ENCODE measurements around the gene LEKR1. TPM values are rescaled to one million over a fixed set of nuclear protein-coding genes. Genes with fewer than 3 reads are reported as not detected.

Gene LEKR1
- total RNA-seq, 2 donors from 2014 or later: 0.20 to 0.70 TPM

GRCh38 chr3:156973954-156974353, 147.8 kb downstream of the LEKR1 start:
- no peak for DNase-seq (ENCODE audit: low spot score)
- Histone ChIP-seq H3K4me1 (no peaks in the 10 kb centered on the region), H3K9me3 (no peaks in the 10 kb centered on the region), H3K27me3 (no peaks in the 10 kb centered on the region), H3K27ac (no peak overlapping the region), H3K4me3 (no peak overlapping the region), H3K36me3 (no peaks in the 10 kb centered on the region)
- TF ChIP-seq CTCF (IDR thresholded peaks at IDR 0.05): no peak

- H3K27ac ChIP-seq: no peak overlapping the region
- no peak for TF ChIP-seq CTCF (IDR thresholded peaks at IDR 0.05)
- no peaks in the 10 kb centered on the region for H3K9me3 ChIP-seq
- no peaks in the 10 kb centered on the region for H3K27me3 ChIP-seq
- no peaks in the 10 kb centered on the region for H3K36me3 ChIP-seq
- H3K4me3 ChIP-seq: no peak overlapping the region
- no peak for DNase-seq (ENCODE audit: low spot score)
- no peaks in the 10 kb centered on the region for H3K4me1 ChIP-seq
Measured at GRCh38 chr3:156974931-156975330, 148.8 kb downstream of the LEKR1 start.

- Histone ChIP-seq H3K27me3 (no peaks in the 10 kb centered on the region), H3K4me3 (no peak overlapping the region), H3K9me3 (no peaks in the 10 kb centered on the region), H3K36me3 (no peaks in the 10 kb centered on the region), H3K27ac (no peak overlapping the region), H3K4me1 (no peaks in the 10 kb centered on the region)
- TF ChIP-seq CTCF (IDR thresholded peaks at IDR 0.05): no peak
- DNase-seq (ENCODE audit: low spot score): no peak
Measured at GRCh38 chr3:156975721-156976120, 149.6 kb downstream of the LEKR1 start.

- no peaks in the 10 kb centered on the region for H3K4me1 ChIP-seq
- no peak overlapping the region for H3K4me3 ChIP-seq
- no peak for TF ChIP-seq CTCF (IDR thresholded peaks at IDR 0.05)
- DNase-seq (ENCODE audit: low spot score): no peak
- no peaks in the 10 kb centered on the region for H3K36me3 ChIP-seq
- H3K27ac ChIP-seq: no peak overlapping the region
- H3K27me3 ChIP-seq: no peaks in the 10 kb centered on the region
- no peaks in the 10 kb centered on the region for H3K9me3 ChIP-seq
Measured at GRCh38 chr3:156976933-156977332, 150.8 kb downstream of the LEKR1 start.

- TF ChIP-seq CTCF (IDR thresholded peaks at IDR 0.05): no peak
- no peaks in the 10 kb centered on the region for H3K36me3 ChIP-seq
- H3K27ac ChIP-seq: no peak overlapping the region
- no peaks in the 10 kb centered on the region for H3K9me3 ChIP-seq
- DNase-seq (ENCODE audit: low spot score): no peak
- H3K27me3 ChIP-seq: no peaks in the 10 kb centered on the region
- no peak overlapping the region for H3K4me3 ChIP-seq
- no peaks in the 10 kb centered on the region for H3K4me1 ChIP-seq
Measured at GRCh38 chr3:156978481-156978961, 152.4 kb downstream of the LEKR1 start.

- Histone ChIP-seq H3K4me3 (no peak overlapping the region), H3K36me3 (no peaks in the 10 kb centered on the region), H3K9me3 (no peaks in the 10 kb centered on the region), H3K4me1 (no peaks in the 10 kb centered on the region), H3K27ac (no peak overlapping the region), H3K27me3 (no peaks in the 10 kb centered on the region)
- no peak for TF ChIP-seq CTCF (IDR thresholded peaks at IDR 0.05)
- no peak for DNase-seq (ENCODE audit: low spot score)
Measured at GRCh38 chr3:156981005-156981404, 154.9 kb downstream of the LEKR1 start.

All from right atrium auricular region (tissue), 2 donors.